ENCODE data around the gene TSPEAR. TPM values are rescaled to one million over a fixed set of nuclear protein-coding genes. Genes with fewer than 3 reads are reported as not detected.

TSPEAR gene
- total RNA-seq, 4 donors from 2014 or later = 0.19 TPM; not detected in 3

GRCh38 chr21:44626673-44627143, 84.7 kb downstream of the TSPEAR start, which contains the start of gene KRTAP10-9:
KRTAP10-9 (plus strand) TSS chr21:44627093; CDS start chr21:44627172, 79 bp downstream.
- DNase-seq (ENCODE audit: low spot score) (no peak), ATAC-seq (ENCODE audit: low FRiP score) (no peak)
- TF ChIP-seq CTCF (IDR thresholded peaks at IDR 0.05) = no peak

- no peak for DNase-seq (ENCODE audit: low spot score)
- no peak for ATAC-seq (ENCODE audit: low FRiP score)
- no peak for TF ChIP-seq CTCF (IDR thresholded peaks at IDR 0.05)
Observed at GRCh38 chr21:44626262-44626661, 85.1 kb downstream of the TSPEAR start.

- no peak for TF ChIP-seq CTCF (IDR thresholded peaks at IDR 0.05)
- DNase-seq (ENCODE audit: low spot score) = no peak
- no peak for ATAC-seq (ENCODE audit: low FRiP score)
Observed at GRCh38 chr21:44625756-44626155, 85.6 kb downstream of the TSPEAR start.

GRCh38 chr21:44623575-44623974, 87.8 kb downstream of the TSPEAR start:
- DNase-seq (ENCODE audit: low spot score) = no peak
- no peak for ATAC-seq (ENCODE audit: low FRiP score)
- TF ChIP-seq CTCF (IDR thresholded peaks at IDR 0.05) = no peak

- no peak for TF ChIP-seq CTCF (IDR thresholded peaks at IDR 0.05)
- DNase-seq (ENCODE audit: low spot score) (no peak), ATAC-seq (ENCODE audit: low FRiP score) (no peak)
Observed at GRCh38 chr21:44619886-44620285, 91.5 kb downstream of the TSPEAR start.

- TF ChIP-seq CTCF (IDR thresholded peaks at IDR 0.05) = no peak
- no peak for ATAC-seq (ENCODE audit: low FRiP score)
- DNase-seq (ENCODE audit: low spot score) = no peak
Observed at GRCh38 chr21:44618909-44619308, 92.5 kb downstream of the TSPEAR start.

GRCh38 chr21:44618504-44618903, 92.9 kb downstream of the TSPEAR start:
- DNase-seq (ENCODE audit: low spot score) = no peak
- no peak for TF ChIP-seq CTCF (IDR thresholded peaks at IDR 0.05)
- no peak for ATAC-seq (ENCODE audit: low FRiP score)
